Panc1 (cell line): Measurements from ENCODE around the gene B4GALNT1. TPM values are rescaled to one million over a fixed set of nuclear protein-coding genes. Genes with fewer than 3 reads are reported as not detected.
"Not testable (repeated sequence)": the region's sequence is repeated elsewhere in the genome, so short reads cannot be mapped to it uniquely, and the experiment has no call there.

ENCODE experiments used
- ATAC-seq: fragments of 200-7000 bp; cut with Tn5 transposase; 2 replicates; pipeline ENCODE4 v1.9.1; 2020; ENCODE audit warnings: mild to moderate bottlenecking, moderate library complexity
- BruUV-seq: library from RNA; stranded (reverse); fragments of 400-500 nt; replicated peaks from 2 replicates; lab custom pipeline; 2021; lab: Mats Ljungman, UMichigan
- CTCF ChIA-PET: fragments of 300-600 bp; sonication (Branson Sonifier 250); formaldehyde crosslinking; loops from one replicate; lab custom pipeline; 2022; ENCODE audit warnings: antibody characterized with exemption; lab: Charles Lee
- POLR2A ChIA-PET: fragments of 300-600 bp; sonication (Branson Sonifier 250); formaldehyde crosslinking; loops from one replicate; lab custom pipeline; 2022; ENCODE audit warnings: antibody characterized with exemption; lab: Charles Lee
- DNase-seq: peaks from one replicate; pipeline ENCODE4 v3.0.0-alpha.2; 2010; ENCODE audit warnings: low read depth, low spot score
- H3K27ac ChIP-seq: 2 replicates; pipeline ENCODE4 v1.5.1; 2011; ENCODE audit warnings: mild to moderate bottlenecking, low read length, inconsistent platforms
- H3K27me3 ChIP-seq: fragments of 200-500 bp; sonication (Bioruptor generic); 2 replicates; pipeline ENCODE4 v1.6.0; 2014; ENCODE audit warnings: low read length, inconsistent platforms; ENCODE audit not compliant: control insufficient read depth, insufficient read depth
- H3K36me3 ChIP-seq: fragments of 200-500 bp; sonication (Bioruptor generic); 2 replicates; pipeline ENCODE4 v1.5.1; 2014; ENCODE audit warnings: inconsistent platforms, mild to moderate bottlenecking, low read length, moderate library complexity; ENCODE audit not compliant: control insufficient read depth, insufficient read depth
- H3K4me1 ChIP-seq: 2 replicates; pipeline ENCODE4 v1.5.1; 2011; ENCODE audit warnings: inconsistent platforms, mild to moderate bottlenecking, low read length, moderate library complexity; ENCODE audit not compliant: control insufficient read depth, insufficient read depth
- H3K4me3 ChIP-seq, 2 experiments: 2 replicates each; pipeline ENCODE4 v1.5.1; 2011 to 2012; ENCODE audit warnings: low read depth in 2 of 2, low read length in 2 of 2, mild to moderate bottlenecking in 2 of 2, inconsistent platforms in 1 of 2, moderate library complexity in 1 of 2
- H3K9me3 ChIP-seq: fragments of 200-500 bp; sonication (Bioruptor generic); 2 replicates; pipeline ENCODE4 v1.5.1; 2014; ENCODE audit warnings: low read depth, mild to moderate bottlenecking, inconsistent platforms, low read length, moderate library complexity; ENCODE audit not compliant: control insufficient read depth, insufficient read depth
- POLR2AphosphoS5 ChIP-seq: IDR thresholded peaks from 2 replicates; pipeline ENCODE4 v1.6.1; 2012; ENCODE audit warnings: mild to moderate bottlenecking, low read depth, low read length, moderate library complexity
- SIN3A ChIP-seq: IDR thresholded peaks from 2 replicates; pipeline ENCODE4 v1.6.1; 2012; ENCODE audit warnings: low read depth, mild to moderate bottlenecking, low read length, moderate library complexity, borderline replicate concordance; ENCODE audit not compliant: insufficient read depth
- TCF7L2 ChIP-seq: IDR thresholded peaks from 2 replicates; pipeline ENCODE4 v1.6.1; 2011; ENCODE audit warnings: mild to moderate bottlenecking, low read depth, low read length, inconsistent platforms
- in situ Hi-C: cut with HindIII; loops from 2 replicates; pipeline ENCODE4 v1.10.0; 2016; ENCODE audit warnings: low sequenced_read_pairs, low pct_unique_long_range_greater_than_20kb
- intact Hi-C: fragments of 100-400 bp; cut with micrococcal nuclease; formaldehyde crosslinking; loops from one replicate; pipeline ENCODE4 v1.10.0; 2022; ENCODE audit not compliant: unreplicated experiment
- total RNA-seq: library from RNA; stranded (reverse); gene quantifications from one replicate; pipeline ENCODE4 v1.2.1, GENCODE V29; 2021; ENCODE audit not compliant: unreplicated experiment
- TF ChIP-seq, protein P1 (sequence below), 2 experiments: IDR thresholded peaks; 2 replicates each; pipeline ENCODE4 v1.6.1; 2011 to 2012; ENCODE audit warnings: low read depth in 2 of 2, control low read depth in 1 of 2, low read length in 1 of 2, mild to moderate bottlenecking in 1 of 2, moderate library complexity in 1 of 2; ENCODE audit not compliant: insufficient read depth in 1 of 2
- TF ChIP-seq, protein P2 (sequence below): fragments of 450-650 bp; IDR thresholded peaks from 2 replicates; pipeline ENCODE4 v1.5.1; 2017; ENCODE audit warnings: mild to moderate bottlenecking

B4GALNT1 gene
- total RNA-seq, 1 experiment from 2014 or later, result 48.6 TPM

DNA sequence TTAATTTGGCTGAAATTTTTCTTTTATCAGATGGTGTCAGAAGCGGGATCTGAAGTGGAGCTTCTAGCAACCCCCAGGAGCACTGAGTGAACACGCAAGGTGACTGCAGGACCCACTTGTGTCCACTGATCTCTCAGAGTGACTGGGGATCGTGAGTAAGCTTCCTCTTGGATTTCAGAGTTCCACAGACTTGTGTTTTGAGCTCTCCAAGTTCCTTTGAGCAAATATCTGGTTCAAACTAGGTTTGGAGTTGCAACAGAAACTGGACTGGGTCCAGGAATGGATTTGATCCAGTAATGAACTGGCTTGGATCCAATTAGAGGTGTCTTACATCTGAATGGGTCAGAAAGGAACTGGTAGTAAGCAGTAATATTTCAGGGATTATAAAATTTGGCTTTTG, 24.7 kb upstream of the B4GALNT1 start:
- no peak for TF ChIP-seq POLR2AphosphoS5
- no peak for TF ChIP-seq SIN3A
- TF ChIP-seq, protein P1, sequence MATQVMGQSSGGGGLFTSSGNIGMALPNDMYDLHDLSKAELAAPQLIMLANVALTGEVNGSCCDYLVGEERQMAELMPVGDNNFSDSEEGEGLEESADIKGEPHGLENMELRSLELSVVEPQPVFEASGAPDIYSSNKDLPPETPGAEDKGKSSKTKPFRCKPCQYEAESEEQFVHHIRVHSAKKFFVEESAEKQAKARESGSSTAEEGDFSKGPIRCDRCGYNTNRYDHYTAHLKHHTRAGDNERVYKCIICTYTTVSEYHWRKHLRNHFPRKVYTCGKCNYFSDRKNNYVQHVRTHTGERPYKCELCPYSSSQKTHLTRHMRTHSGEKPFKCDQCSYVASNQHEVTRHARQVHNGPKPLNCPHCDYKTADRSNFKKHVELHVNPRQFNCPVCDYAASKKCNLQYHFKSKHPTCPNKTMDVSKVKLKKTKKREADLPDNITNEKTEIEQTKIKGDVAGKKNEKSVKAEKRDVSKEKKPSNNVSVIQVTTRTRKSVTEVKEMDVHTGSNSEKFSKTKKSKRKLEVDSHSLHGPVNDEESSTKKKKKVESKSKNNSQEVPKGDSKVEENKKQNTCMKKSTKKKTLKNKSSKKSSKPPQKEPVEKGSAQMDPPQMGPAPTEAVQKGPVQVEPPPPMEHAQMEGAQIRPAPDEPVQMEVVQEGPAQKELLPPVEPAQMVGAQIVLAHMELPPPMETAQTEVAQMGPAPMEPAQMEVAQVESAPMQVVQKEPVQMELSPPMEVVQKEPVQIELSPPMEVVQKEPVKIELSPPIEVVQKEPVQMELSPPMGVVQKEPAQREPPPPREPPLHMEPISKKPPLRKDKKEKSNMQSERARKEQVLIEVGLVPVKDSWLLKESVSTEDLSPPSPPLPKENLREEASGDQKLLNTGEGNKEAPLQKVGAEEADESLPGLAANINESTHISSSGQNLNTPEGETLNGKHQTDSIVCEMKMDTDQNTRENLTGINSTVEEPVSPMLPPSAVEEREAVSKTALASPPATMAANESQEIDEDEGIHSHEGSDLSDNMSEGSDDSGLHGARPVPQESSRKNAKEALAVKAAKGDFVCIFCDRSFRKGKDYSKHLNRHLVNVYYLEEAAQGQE (IDR thresholded peaks at IDR 0.05; ENCODE audit: insufficient read depth in 1 of 2, low read depth in 2 of 2, low read length in 1 of 2), result no peak
- TF ChIP-seq, protein P2, sequence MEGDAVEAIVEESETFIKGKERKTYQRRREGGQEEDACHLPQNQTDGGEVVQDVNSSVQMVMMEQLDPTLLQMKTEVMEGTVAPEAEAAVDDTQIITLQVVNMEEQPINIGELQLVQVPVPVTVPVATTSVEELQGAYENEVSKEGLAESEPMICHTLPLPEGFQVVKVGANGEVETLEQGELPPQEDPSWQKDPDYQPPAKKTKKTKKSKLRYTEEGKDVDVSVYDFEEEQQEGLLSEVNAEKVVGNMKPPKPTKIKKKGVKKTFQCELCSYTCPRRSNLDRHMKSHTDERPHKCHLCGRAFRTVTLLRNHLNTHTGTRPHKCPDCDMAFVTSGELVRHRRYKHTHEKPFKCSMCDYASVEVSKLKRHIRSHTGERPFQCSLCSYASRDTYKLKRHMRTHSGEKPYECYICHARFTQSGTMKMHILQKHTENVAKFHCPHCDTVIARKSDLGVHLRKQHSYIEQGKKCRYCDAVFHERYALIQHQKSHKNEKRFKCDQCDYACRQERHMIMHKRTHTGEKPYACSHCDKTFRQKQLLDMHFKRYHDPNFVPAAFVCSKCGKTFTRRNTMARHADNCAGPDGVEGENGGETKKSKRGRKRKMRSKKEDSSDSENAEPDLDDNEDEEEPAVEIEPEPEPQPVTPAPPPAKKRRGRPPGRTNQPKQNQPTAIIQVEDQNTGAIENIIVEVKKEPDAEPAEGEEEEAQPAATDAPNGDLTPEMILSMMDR, result no peak
- no peak for TF ChIP-seq TCF7L2
- no peaks in the 10 kb centered on the region for H3K27me3 ChIP-seq
- no peaks in the 10 kb centered on the region for H3K4me1 ChIP-seq
- ATAC-seq, result no peak
- intact Hi-C loops (no loop called here), in situ Hi-C loops (no loop called here)
- no peak for DNase-seq
- H3K4me3 ChIP-seq, result no peak overlapping the region
- peaks cover 6% of the 10 kb centered on the region; the same call in 1 of the 2 replicates for H3K9me3 ChIP-seq
- ChIA-PET POLR2A (no interaction called here), CTCF (no interaction called here)
- H3K27ac ChIP-seq, result no peak overlapping the region
- no peaks in the 10 kb centered on the region for H3K36me3 ChIP-seq
- no TSS peak for BruUV-seq

DNA sequence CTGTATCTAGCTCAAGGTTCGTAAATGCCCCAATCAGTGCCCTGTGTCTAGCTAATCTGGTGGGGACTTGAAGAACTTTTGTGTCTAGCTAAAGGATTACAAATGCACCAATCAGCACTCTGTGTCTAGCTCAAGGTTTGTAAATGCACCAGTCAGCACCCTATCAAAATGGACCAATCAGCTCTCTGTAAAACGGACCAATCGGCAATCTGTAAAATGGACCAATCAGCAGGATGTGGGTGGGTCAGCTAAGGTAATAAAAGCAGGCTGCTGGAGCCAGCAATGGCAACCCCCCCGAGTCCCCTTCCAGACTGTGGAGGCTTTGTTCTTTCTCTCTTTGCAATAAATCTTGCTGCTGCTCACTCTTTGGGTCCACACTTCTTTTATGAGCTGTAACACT, 23.4 kb upstream of the B4GALNT1 start:
- H3K27ac ChIP-seq, BruUV-seq, POLR2A ChIA-PET, H3K4me3 ChIP-seq, H3K4me1 ChIP-seq, DNase-seq, ATAC-seq, H3K36me3 ChIP-seq, in situ Hi-C loops, H3K27me3 ChIP-seq, H3K9me3 ChIP-seq, intact Hi-C loops: not testable (repeated sequence)
- CTCF ChIA-PET, result interaction anchor here (0.6 kb wide), 1 partner anchor 639 kb away, joined by 7 read pairs; no protein-coding TSS in a partner anchor

DNA sequence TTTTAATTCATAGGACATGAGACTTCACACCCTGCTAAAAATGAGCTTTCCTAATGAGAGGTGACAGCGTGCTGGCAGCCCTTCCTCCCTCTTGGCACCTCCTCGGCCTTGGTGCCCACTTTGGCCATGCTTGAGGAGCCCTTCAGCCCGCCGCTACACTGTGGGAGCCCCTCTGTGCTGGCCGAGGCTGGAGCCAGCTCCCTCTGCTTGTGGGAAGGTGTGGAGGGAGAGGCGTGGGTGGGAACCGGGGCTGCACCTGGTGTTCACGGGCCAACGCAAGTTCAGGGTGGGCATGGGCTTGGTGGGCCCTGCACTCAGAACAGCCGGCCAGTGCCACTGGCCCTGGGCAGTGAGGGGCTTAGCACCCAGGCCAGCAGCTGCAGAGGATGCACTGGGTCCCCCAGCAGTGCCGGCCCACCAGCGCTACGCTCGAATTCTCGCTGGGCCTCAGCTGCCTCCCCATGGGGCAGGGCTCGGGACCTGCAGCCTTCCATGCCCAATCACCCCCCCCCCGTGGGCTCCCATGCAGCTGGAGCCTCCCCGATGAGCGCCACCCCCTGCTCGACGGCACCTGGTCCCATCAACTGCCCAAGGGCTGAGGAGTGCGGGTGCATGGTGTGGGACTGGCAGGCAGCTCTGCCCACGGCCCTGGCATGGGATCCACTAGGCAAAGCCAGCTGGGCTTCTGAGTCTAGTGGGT, 22.7 kb upstream of the B4GALNT1 start:
- ChIA-PET CTCF (no interaction called here), POLR2A (no interaction called here)
- no peaks in the 10 kb centered on the region for H3K36me3 ChIP-seq
- no peak for ATAC-seq
- in situ Hi-C loops (no loop called here), intact Hi-C loops (no loop called here)
- no peaks in the 10 kb centered on the region for H3K27me3 ChIP-seq
- no peaks in the 10 kb centered on the region for H3K9me3 ChIP-seq
- H3K4me1 ChIP-seq, result no peaks in the 10 kb centered on the region
- TF ChIP-seq POLR2AphosphoS5 (no peak), TCF7L2 (no peak)
- TF ChIP-seq, protein P1 (IDR thresholded peaks at IDR 0.05; ENCODE audit: insufficient read depth in 1 of 2, low read depth in 2 of 2, low read length in 1 of 2), result no peak
- no peak for DNase-seq
- BruUV-seq, result no TSS peak
- no peak overlapping the region for H3K27ac ChIP-seq
- no peak overlapping the region for H3K4me3 ChIP-seq
